ENCODE data around the gene CLEC16A. TPM values are rescaled to one million over a fixed set of nuclear protein-coding genes. Genes with fewer than 3 reads are reported as not detected.
"Not testable (repeated sequence)": the region's sequence is repeated elsewhere in the genome, so short reads cannot be mapped to it uniquely, and the experiment has no call there.

Gene CLEC16A
- total RNA-seq, 2 donors from 2014 or later = 31.1 to 32.0 TPM

- no peak overlapping the region for H3K4me3 Mint-ChIP-seq
- ATAC-seq = no peak
These were observed 267.8 kb downstream of the CLEC16A start for GRCh38 chr16:11211977-11212797.

GRCh38 chr16:11212798-11213196 is 268.4 kb downstream of the CLEC16A start:
- no peak for DNase-seq
- Mint-ChIP-seq H3K4me1 (peaks cover 6% of the 10 kb centered on the region), H3K27ac (no peak overlapping the region), H3K27me3 (no peaks in the 10 kb centered on the region), H3K4me3 (no peak overlapping the region), H3K36me3 (ENCODE audit: low read depth) (no peaks in the 10 kb centered on the region)
- H3K9me3 ChIP-seq (ENCODE audit: control insufficient read depth, low read length, poor library complexity, severe bottlenecking) = no peaks in the 10 kb centered on the region
- ATAC-seq = no peak

More at GRCh38 chr16:11211977-11212797, 267.8 kb downstream of the CLEC16A start:
- no peak overlapping the region for H3K27ac Mint-ChIP-seq
- no peaks in the 10 kb centered on the region for H3K27me3 Mint-ChIP-seq
- H3K9me3 ChIP-seq (ENCODE audit: control insufficient read depth, low read length, poor library complexity, severe bottlenecking) = no peaks in the 10 kb centered on the region
- H3K36me3 Mint-ChIP-seq (ENCODE audit: low read depth) = no peaks in the 10 kb centered on the region
- DNase-seq = no peak
- peaks cover 8% of the 10 kb centered on the region for H3K4me1 Mint-ChIP-seq

GRCh38 chr16:11213373-11213772 is 269.0 kb downstream of the CLEC16A start:
- H3K27me3 Mint-ChIP-seq = no peaks in the 10 kb centered on the region
- peaks cover 6% of the 10 kb centered on the region for H3K4me1 Mint-ChIP-seq
- no peaks in the 10 kb centered on the region for H3K36me3 Mint-ChIP-seq (ENCODE audit: low read depth)
- H3K9me3 ChIP-seq (ENCODE audit: control insufficient read depth, low read length, poor library complexity, severe bottlenecking) = peaks cover 4% of the 10 kb centered on the region
- H3K27ac Mint-ChIP-seq = no peak overlapping the region
- DNase-seq (no peak), ATAC-seq (no peak)
- no peak overlapping the region for H3K4me3 Mint-ChIP-seq

GRCh38 chr16:11213799-11214198 is 269.4 kb downstream of the CLEC16A start:
- H3K4me1 Mint-ChIP-seq = peaks cover 6% of the 10 kb centered on the region
- no peaks in the 10 kb centered on the region for H3K27me3 Mint-ChIP-seq
- no peaks in the 10 kb centered on the region for H3K36me3 Mint-ChIP-seq (ENCODE audit: low read depth)
- peaks cover 4% of the 10 kb centered on the region for H3K9me3 ChIP-seq (ENCODE audit: control insufficient read depth, low read length, poor library complexity, severe bottlenecking)
- ATAC-seq (no peak), DNase-seq (no peak)
- no peak overlapping the region for H3K4me3 Mint-ChIP-seq
- H3K27ac Mint-ChIP-seq = no peak overlapping the region

- Mint-ChIP-seq H3K4me1 (peaks cover 13% of the 10 kb centered on the region), H3K27ac (no peak overlapping the region), H3K4me3 (no peak overlapping the region), H3K27me3 (no peaks in the 10 kb centered on the region), H3K36me3 (ENCODE audit: low read depth) (peaks cover 3% of the 10 kb centered on the region)
- peaks cover 4% of the 10 kb centered on the region for H3K9me3 ChIP-seq (ENCODE audit: control insufficient read depth, low read length, poor library complexity, severe bottlenecking)
- ATAC-seq (no peak), DNase-seq (no peak)
These were observed 271.7 kb downstream of the CLEC16A start for GRCh38 chr16:11215935-11216556.

- H3K27ac Mint-ChIP-seq = no peak overlapping the region
- peaks cover 7% of the 10 kb centered on the region for H3K4me1 Mint-ChIP-seq
- DNase-seq (no peak), ATAC-seq (no peak)
- H3K36me3 Mint-ChIP-seq (ENCODE audit: low read depth) = peaks cover 3% of the 10 kb centered on the region
- H3K27me3 Mint-ChIP-seq = no peaks in the 10 kb centered on the region
- no peak overlapping the region for H3K4me3 Mint-ChIP-seq
- peaks cover 4% of the 10 kb centered on the region for H3K9me3 ChIP-seq (ENCODE audit: control insufficient read depth, low read length, poor library complexity, severe bottlenecking)
These were observed 273.6 kb downstream of the CLEC16A start for GRCh38 chr16:11217651-11218603.

- no peak overlapping the region for H3K4me3 Mint-ChIP-seq
- DNase-seq = no peak
- H3K27me3 Mint-ChIP-seq = no peaks in the 10 kb centered on the region
- peaks cover 3% of the 10 kb centered on the region for H3K36me3 Mint-ChIP-seq (ENCODE audit: low read depth)
- no peak overlapping the region for H3K27ac Mint-ChIP-seq
- ATAC-seq = no peak
- H3K4me1 Mint-ChIP-seq = peaks cover 10% of the 10 kb centered on the region
- H3K9me3 ChIP-seq (ENCODE audit: control insufficient read depth, low read length, poor library complexity, severe bottlenecking) = peaks cover 4% of the 10 kb centered on the region
These were observed 274.2 kb downstream of the CLEC16A start for GRCh38 chr16:11218604-11218962.

- Mint-ChIP-seq H3K36me3 (ENCODE audit: low read depth) (peaks cover 3% of the 10 kb centered on the region), H3K27me3 (no peaks in the 10 kb centered on the region)
These were observed 274.8 kb downstream of the CLEC16A start for GRCh38 chr16:11219178-11219577.

GRCh38 chr16:11220507-11220906 is 276.1 kb downstream of the CLEC16A start:
- Mint-ChIP-seq H3K27ac (peak overlapping the region; percentile 21), H3K4me1 (peaks cover 24% of the 10 kb centered on the region)
- H3K4me3 Mint-ChIP-seq; DNase-seq; H3K36me3 Mint-ChIP-seq (ENCODE audit: low read depth); H3K9me3 ChIP-seq (ENCODE audit: control insufficient read depth, low read length, poor library complexity, severe bottlenecking); H3K27me3 Mint-ChIP-seq; ATAC-seq: not testable (repeated sequence)

More at GRCh38 chr16:11219178-11219577, 274.8 kb downstream of the CLEC16A start:
- H3K9me3 ChIP-seq (ENCODE audit: control insufficient read depth, low read length, poor library complexity, severe bottlenecking) = peaks cover 4% of the 10 kb centered on the region
- DNase-seq (no peak), ATAC-seq (no peak)
- Mint-ChIP-seq H3K27ac (no peak overlapping the region), H3K4me1 (peaks cover 12% of the 10 kb centered on the region), H3K4me3 (no peak overlapping the region)

- Mint-ChIP-seq H3K4me3 (peak overlapping the region; percentile 86), H3K36me3 (ENCODE audit: low read depth) (peaks cover 3% of the 10 kb centered on the region), H3K4me1 (peaks cover 34% of the 10 kb centered on the region), H3K27me3 (no peaks in the 10 kb centered on the region), H3K27ac (peak overlapping the region; percentile 96)
- no peaks in the 10 kb centered on the region for H3K9me3 ChIP-seq (ENCODE audit: control insufficient read depth, low read length, poor library complexity, severe bottlenecking)
- DNase-seq (peak; percentile 18 to 36 (median 30)), ATAC-seq (peak; percentile 42)
These were observed 279.9 kb downstream of the CLEC16A start for GRCh38 chr16:11224096-11224893.

- H3K4me3 Mint-ChIP-seq = peak overlapping the region; percentile 86
- ATAC-seq = peak; percentile 85
- no peaks in the 10 kb centered on the region for H3K9me3 ChIP-seq (ENCODE audit: control insufficient read depth, low read length, poor library complexity, severe bottlenecking)
- no peaks in the 10 kb centered on the region for H3K27me3 Mint-ChIP-seq
- peak overlapping the region; percentile 96 for H3K27ac Mint-ChIP-seq
- H3K4me1 Mint-ChIP-seq = peaks cover 31% of the 10 kb centered on the region
- peaks cover 1% of the 10 kb centered on the region for H3K36me3 Mint-ChIP-seq (ENCODE audit: low read depth)
- peak; percentile 62 to 67 (median 63) for DNase-seq
These were observed 280.7 kb downstream of the CLEC16A start for GRCh38 chr16:11224894-11225676.

Measured in T-helper 17 cell (primary cell).